K562 (cell line): ENCODE measurements around the gene RXRB. TPM values are rescaled to one million over a fixed set of nuclear protein-coding genes. Genes with fewer than 3 reads are reported as not detected.

ENCODE experiments used
- BCL6 ChIP-seq: fragments of 250-450 bp; sonication (Bioruptor Pico); IDR thresholded peaks from 2 replicates; pipeline ENCODE4 v1.4.0; 2020
- CHD2 ChIP-seq: IDR thresholded peaks from 2 replicates; pipeline ENCODE4 v1.6.1; 2011; ENCODE audit warnings: low read depth, low read length
- HOMEZ ChIP-seq: fragments of 250-450 bp; sonication (Bioruptor Pico); IDR thresholded peaks from 2 replicates; pipeline ENCODE4 v1.4.0; 2020; ENCODE audit warnings: mild to moderate bottlenecking, moderate library complexity
- MAFF ChIP-seq: IDR thresholded peaks from 2 replicates; pipeline ENCODE4 v1.6.1; 2012; ENCODE audit warnings: low read length, improper control_type of control experiment
- TEAD1 ChIP-seq, 2 experiments: fragments of 450-650 bp in 1 of 2; sonication (generic) in 1 of 2; formaldehyde crosslinking; IDR thresholded peaks; 2 replicates each; pipeline versions ENCODE4 v1.4.0 to v1.8.0; 2020 to 2022; ENCODE audit warnings: mild to moderate bottlenecking in 2 of 2, missing genetic modification reagents in 1 of 2
- TRIM24 ChIP-seq, 2 experiments: fragments of 450-650 bp; IDR thresholded peaks; 2 replicates each; pipeline ENCODE4 v1.6.1; 2016
- polyA plus RNA-seq, 8 experiments: library from polyadenylated mRNA; depleted of rRNA in 4 of 8; stranded (reverse) in 5 of 8; unstranded in 3 of 8; fragments of >200 nt; fragmentation: Nextera tagmentation in 2 of 8; fragmentation: Illumina TruSeq in 1 of 8; extraction: Ambion mirVana in 2 of 8; extraction: Trizol in 1 of 8; gene quantifications; 2 replicates each; pipeline versions ENCODE4 v1.2.1 to v1.2.3, GENCODE V29; 2011 to 2014; ENCODE audit warnings: inconsistent platforms in 1 of 8, missing spikeins in 1 of 8
- total RNA-seq, 7 experiments: library from RNA; depleted of rRNA in 6 of 7; stranded (reverse); fragments of >200 nt in 6 of 7; fragmentation: Illumina TruSeq in 2 of 7; extraction: Trizol in 2 of 7; gene quantifications; 2 replicates each; pipeline versions ENCODE4 v1.2.1 to v1.2.3, GENCODE V29; 2011 to 2021; ENCODE audit warnings: low replicate concordance in 1 of 7
- TF ChIP-seq, protein P1 (sequence below): fragments of 200-600 bp; sonication (generic); IDR thresholded peaks from one replicate; pipeline ENCODE4 v1.6.1; 2012; ENCODE audit warnings: mild to moderate bottlenecking, low read depth, low read length, inconsistent platforms
- TF ChIP-seq, protein P2 (sequence below), 2 experiments: fragments of 450-650 bp in 1 of 2; IDR thresholded peaks; 2 replicates each; pipeline ENCODE4 v1.6.1; 2011 to 2017; ENCODE audit warnings: low read depth in 2 of 2, antibody characterized with exemption in 1 of 2, borderline replicate concordance in 1 of 2, low read length in 1 of 2, mild to moderate bottlenecking in 1 of 2, mixed read lengths in 1 of 2; ENCODE audit not compliant: control insufficient read depth in 1 of 2

The RXRB gene
- total and polyA plus RNA-seq, 9 of the 15 experiments (the other 6 are each of a cell fraction or from before 2014, with no cell fraction given): 0.76 to 35.5 (median 18.4) TPM

- TF ChIP-seq, protein P1, sequence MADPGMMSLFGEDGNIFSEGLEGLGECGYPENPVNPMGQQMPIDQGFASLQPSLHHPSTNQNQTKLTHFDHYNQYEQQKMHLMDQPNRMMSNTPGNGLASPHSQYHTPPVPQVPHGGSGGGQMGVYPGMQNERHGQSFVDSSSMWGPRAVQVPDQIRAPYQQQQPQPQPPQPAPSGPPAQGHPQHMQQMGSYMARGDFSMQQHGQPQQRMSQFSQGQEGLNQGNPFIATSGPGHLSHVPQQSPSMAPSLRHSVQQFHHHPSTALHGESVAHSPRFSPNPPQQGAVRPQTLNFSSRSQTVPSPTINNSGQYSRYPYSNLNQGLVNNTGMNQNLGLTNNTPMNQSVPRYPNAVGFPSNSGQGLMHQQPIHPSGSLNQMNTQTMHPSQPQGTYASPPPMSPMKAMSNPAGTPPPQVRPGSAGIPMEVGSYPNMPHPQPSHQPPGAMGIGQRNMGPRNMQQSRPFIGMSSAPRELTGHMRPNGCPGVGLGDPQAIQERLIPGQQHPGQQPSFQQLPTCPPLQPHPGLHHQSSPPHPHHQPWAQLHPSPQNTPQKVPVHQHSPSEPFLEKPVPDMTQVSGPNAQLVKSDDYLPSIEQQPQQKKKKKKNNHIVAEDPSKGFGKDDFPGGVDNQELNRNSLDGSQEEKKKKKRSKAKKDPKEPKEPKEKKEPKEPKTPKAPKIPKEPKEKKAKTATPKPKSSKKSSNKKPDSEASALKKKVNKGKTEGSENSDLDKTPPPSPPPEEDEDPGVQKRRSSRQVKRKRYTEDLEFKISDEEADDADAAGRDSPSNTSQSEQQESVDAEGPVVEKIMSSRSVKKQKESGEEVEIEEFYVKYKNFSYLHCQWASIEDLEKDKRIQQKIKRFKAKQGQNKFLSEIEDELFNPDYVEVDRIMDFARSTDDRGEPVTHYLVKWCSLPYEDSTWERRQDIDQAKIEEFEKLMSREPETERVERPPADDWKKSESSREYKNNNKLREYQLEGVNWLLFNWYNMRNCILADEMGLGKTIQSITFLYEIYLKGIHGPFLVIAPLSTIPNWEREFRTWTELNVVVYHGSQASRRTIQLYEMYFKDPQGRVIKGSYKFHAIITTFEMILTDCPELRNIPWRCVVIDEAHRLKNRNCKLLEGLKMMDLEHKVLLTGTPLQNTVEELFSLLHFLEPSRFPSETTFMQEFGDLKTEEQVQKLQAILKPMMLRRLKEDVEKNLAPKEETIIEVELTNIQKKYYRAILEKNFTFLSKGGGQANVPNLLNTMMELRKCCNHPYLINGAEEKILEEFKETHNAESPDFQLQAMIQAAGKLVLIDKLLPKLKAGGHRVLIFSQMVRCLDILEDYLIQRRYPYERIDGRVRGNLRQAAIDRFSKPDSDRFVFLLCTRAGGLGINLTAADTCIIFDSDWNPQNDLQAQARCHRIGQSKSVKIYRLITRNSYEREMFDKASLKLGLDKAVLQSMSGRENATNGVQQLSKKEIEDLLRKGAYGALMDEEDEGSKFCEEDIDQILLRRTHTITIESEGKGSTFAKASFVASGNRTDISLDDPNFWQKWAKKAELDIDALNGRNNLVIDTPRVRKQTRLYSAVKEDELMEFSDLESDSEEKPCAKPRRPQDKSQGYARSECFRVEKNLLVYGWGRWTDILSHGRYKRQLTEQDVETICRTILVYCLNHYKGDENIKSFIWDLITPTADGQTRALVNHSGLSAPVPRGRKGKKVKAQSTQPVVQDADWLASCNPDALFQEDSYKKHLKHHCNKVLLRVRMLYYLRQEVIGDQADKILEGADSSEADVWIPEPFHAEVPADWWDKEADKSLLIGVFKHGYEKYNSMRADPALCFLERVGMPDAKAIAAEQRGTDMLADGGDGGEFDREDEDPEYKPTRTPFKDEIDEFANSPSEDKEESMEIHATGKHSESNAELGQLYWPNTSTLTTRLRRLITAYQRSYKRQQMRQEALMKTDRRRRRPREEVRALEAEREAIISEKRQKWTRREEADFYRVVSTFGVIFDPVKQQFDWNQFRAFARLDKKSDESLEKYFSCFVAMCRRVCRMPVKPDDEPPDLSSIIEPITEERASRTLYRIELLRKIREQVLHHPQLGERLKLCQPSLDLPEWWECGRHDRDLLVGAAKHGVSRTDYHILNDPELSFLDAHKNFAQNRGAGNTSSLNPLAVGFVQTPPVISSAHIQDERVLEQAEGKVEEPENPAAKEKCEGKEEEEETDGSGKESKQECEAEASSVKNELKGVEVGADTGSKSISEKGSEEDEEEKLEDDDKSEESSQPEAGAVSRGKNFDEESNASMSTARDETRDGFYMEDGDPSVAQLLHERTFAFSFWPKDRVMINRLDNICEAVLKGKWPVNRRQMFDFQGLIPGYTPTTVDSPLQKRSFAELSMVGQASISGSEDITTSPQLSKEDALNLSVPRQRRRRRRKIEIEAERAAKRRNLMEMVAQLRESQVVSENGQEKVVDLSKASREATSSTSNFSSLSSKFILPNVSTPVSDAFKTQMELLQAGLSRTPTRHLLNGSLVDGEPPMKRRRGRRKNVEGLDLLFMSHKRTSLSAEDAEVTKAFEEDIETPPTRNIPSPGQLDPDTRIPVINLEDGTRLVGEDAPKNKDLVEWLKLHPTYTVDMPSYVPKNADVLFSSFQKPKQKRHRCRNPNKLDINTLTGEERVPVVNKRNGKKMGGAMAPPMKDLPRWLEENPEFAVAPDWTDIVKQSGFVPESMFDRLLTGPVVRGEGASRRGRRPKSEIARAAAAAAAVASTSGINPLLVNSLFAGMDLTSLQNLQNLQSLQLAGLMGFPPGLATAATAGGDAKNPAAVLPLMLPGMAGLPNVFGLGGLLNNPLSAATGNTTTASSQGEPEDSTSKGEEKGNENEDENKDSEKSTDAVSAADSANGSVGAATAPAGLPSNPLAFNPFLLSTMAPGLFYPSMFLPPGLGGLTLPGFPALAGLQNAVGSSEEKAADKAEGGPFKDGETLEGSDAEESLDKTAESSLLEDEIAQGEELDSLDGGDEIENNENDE: no peak
- peak; percentile 75 for TF ChIP-seq MAFF
- TF ChIP-seq BCL6 (CRISPR knock-in tag): 0 out of 2 replicates have a peak, but pooled peaks have one; percentile 50
- TF ChIP-seq TEAD1 (CRISPR knock-in tag; IDR thresholded peaks at IDR 0.05): 0 out of 4 replicates have a peak, but pooled peaks have one; percentile 32 to 64
- TF ChIP-seq, protein P2, sequence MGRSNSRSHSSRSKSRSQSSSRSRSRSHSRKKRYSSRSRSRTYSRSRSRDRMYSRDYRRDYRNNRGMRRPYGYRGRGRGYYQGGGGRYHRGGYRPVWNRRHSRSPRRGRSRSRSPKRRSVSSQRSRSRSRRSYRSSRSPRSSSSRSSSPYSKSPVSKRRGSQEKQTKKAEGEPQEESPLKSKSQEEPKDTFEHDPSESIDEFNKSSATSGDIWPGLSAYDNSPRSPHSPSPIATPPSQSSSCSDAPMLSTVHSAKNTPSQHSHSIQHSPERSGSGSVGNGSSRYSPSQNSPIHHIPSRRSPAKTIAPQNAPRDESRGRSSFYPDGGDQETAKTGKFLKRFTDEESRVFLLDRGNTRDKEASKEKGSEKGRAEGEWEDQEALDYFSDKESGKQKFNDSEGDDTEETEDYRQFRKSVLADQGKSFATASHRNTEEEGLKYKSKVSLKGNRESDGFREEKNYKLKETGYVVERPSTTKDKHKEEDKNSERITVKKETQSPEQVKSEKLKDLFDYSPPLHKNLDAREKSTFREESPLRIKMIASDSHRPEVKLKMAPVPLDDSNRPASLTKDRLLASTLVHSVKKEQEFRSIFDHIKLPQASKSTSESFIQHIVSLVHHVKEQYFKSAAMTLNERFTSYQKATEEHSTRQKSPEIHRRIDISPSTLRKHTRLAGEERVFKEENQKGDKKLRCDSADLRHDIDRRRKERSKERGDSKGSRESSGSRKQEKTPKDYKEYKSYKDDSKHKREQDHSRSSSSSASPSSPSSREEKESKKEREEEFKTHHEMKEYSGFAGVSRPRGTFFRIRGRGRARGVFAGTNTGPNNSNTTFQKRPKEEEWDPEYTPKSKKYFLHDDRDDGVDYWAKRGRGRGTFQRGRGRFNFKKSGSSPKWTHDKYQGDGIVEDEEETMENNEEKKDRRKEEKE (IDR thresholded peaks at IDR 0.05; ENCODE audit: borderline replicate concordance in 1 of 2, control insufficient read depth in 1 of 2, low read depth in 2 of 2, low read length in 1 of 2): no peak
- peak; percentile 99 for TF ChIP-seq CHD2
- no peak for TF ChIP-seq HOMEZ (CRISPR knock-in tag)
- TF ChIP-seq TRIM24 (IDR thresholded peaks at IDR 0.05): peak in 1 of 2 experiments; percentile 62; a peak in 1 of 4 replicates
Measured at GRCh38 chr6:33200219-33201146, at the start of gene RXRB, which contains the start of gene SLC39A7 (continued).
